Measurements from ENCODE around the gene PXDN.
"Not testable (repeated sequence)": the region's sequence is repeated elsewhere in the genome, so short reads cannot be mapped to it uniquely, and the experiment has no call there.

PXDN gene

GRCh38 chr2:1744446-1745170, at the start of gene PXDN:
Gene PXDN, minus strand, starts transcription at chr2:1744515. Its CDS starts 60 bp downstream, at chr2:1744455.
- no peak for DNase-seq

GRCh38 chr2:1793868-1794445, 49.6 kb upstream of the PXDN start:
- DNase-seq = no peak

- DNase-seq = no peak
Measured at GRCh38 chr2:1793001-1793867, 48.9 kb upstream of the PXDN start.

- no peak for DNase-seq
Measured at GRCh38 chr2:1791685-1792435, 47.5 kb upstream of the PXDN start.

- no peak for DNase-seq
Measured at GRCh38 chr2:1791006-1791605, 46.8 kb upstream of the PXDN start.

GRCh38 chr2:1790473-1790872, 46.2 kb upstream of the PXDN start:
- DNase-seq = no peak

- no peak for DNase-seq
Measured at GRCh38 chr2:1789610-1790009, 45.3 kb upstream of the PXDN start.

- DNase-seq = no peak
Measured at GRCh38 chr2:1788478-1788959, 44.2 kb upstream of the PXDN start.

GRCh38 chr2:1787755-1788477, 43.6 kb upstream of the PXDN start:
- no peak for DNase-seq

- DNase-seq = no peak
Measured at GRCh38 chr2:1784986-1785617, 40.8 kb upstream of the PXDN start.

GRCh38 chr2:1784087-1784486, 39.8 kb upstream of the PXDN start:
- DNase-seq = no peak

- DNase-seq = no peak
Measured at GRCh38 chr2:1782514-1782913, 38.2 kb upstream of the PXDN start.

- DNase-seq = peak; percentile 61
Measured at GRCh38 chr2:1781291-1782080, 37.2 kb upstream of the PXDN start.

GRCh38 chr2:1780693-1781092, 36.4 kb upstream of the PXDN start:
- DNase-seq = no peak

GRCh38 chr2:1780054-1780453, 35.7 kb upstream of the PXDN start:
- DNase-seq = not testable (repeated sequence)

- DNase-seq = no peak
Measured at GRCh38 chr2:1778566-1778965, 34.3 kb upstream of the PXDN start.

GRCh38 chr2:1777781-1778180, 33.5 kb upstream of the PXDN start:
- no peak for DNase-seq

- DNase-seq = no peak
Measured at GRCh38 chr2:1777156-1777555, 32.8 kb upstream of the PXDN start.

- DNase-seq = no peak
Measured at GRCh38 chr2:1775511-1776035, 31.3 kb upstream of the PXDN start.

- DNase-seq = no peak
Measured at GRCh38 chr2:1774929-1775328, 30.6 kb upstream of the PXDN start.
